ENCODE measurements around the gene PFN3.

DNA sequence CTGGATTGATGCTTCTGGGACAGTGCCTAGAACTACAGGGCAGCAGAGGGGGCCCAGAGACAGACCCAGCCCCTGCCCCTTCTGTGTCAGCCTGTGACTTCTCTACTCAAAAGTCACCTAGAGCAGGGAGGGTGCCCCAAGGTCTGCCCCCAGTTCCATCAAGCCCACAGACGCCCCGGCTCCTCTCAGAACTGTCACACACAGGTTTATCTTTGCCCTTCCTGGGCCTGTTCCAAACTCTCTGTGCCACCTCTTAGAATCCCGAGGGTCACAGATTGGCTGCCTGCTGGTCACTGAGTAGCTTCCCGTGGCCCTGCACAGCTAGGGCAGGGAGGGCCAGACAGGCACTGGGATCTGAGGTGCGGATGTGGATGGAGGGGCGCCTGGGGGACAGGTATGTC lies 41.0 kb downstream of the PFN3 start:
- TF ChIP-seq, protein P1, sequence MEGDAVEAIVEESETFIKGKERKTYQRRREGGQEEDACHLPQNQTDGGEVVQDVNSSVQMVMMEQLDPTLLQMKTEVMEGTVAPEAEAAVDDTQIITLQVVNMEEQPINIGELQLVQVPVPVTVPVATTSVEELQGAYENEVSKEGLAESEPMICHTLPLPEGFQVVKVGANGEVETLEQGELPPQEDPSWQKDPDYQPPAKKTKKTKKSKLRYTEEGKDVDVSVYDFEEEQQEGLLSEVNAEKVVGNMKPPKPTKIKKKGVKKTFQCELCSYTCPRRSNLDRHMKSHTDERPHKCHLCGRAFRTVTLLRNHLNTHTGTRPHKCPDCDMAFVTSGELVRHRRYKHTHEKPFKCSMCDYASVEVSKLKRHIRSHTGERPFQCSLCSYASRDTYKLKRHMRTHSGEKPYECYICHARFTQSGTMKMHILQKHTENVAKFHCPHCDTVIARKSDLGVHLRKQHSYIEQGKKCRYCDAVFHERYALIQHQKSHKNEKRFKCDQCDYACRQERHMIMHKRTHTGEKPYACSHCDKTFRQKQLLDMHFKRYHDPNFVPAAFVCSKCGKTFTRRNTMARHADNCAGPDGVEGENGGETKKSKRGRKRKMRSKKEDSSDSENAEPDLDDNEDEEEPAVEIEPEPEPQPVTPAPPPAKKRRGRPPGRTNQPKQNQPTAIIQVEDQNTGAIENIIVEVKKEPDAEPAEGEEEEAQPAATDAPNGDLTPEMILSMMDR (IDR thresholded peaks at IDR 0.05), result no peak
- no peak for TF ChIP-seq POLR2A (IDR thresholded peaks at IDR 0.05)

Data from adrenal gland (tissue), 5 donors.